NOMO-1 treated with dmso at 0.1 percent for 144 hours (cell line): ENCODE data around the gene SS18.

ENCODE experiments used
- DNase-seq: peaks from one replicate; lab custom pipeline; 2025; ENCODE audit not compliant: unreplicated experiment; lab: John Stamatoyannopoulos, UW

SS18 gene

DNA sequence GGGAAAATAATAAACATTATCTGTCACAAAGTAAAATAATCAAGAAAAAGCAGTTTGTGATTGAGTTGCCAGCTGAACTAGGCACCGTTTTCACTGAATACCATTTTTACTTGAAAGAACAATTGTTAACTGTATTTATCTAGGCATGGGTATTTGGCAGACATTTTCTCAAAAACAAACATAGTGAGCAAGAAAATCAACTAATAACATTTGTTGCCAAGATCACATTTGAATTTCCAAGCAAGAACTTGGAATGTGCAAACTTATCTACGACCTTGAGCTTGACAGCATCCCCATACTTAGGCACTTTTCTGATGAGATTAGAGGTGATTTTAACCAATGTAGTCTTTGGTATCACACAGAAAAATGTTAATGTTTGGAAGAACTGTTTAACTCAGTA, 16.7 kb downstream of the SS18 start:
- no peak for DNase-seq

DNA sequence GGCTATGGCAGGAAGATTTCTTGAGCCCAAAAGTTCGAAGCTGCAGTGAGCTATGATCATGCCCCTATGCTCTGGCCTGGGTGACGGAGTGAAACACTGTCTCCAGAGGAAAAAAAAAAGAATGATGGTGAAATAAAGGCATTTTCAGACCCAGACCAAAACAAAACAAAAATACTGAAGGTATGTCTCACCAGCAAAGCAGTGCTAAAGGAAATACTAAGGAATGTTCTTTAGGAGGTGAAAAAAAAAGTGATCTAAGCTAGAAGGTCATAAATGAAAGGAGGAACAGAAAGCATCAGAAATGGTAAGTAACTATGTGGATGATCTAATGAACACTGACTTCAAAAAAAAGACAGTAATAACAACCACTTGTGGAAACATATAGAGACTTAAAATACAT, 18.7 kb downstream of the SS18 start:
- no peak for DNase-seq

DNA sequence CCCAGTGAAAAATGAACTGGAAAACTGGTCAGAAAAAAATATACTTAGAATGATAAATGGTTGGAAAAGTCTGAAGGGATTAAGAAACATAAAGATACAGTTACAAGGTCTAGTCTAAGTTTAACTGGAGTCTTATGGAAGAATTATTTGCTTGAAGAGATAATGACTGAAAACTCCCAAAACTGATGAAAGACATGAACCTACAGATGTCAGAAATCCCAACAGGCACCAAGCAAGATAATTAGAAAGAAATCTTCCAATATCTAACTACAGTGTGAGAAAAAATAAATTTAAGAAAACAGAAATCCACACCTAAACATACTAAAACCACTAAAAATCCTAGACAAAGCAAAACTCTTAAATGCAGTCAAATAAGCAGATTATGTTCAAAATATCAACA, 19.4 kb downstream of the SS18 start:
- DNase-seq, result no peak

DNA sequence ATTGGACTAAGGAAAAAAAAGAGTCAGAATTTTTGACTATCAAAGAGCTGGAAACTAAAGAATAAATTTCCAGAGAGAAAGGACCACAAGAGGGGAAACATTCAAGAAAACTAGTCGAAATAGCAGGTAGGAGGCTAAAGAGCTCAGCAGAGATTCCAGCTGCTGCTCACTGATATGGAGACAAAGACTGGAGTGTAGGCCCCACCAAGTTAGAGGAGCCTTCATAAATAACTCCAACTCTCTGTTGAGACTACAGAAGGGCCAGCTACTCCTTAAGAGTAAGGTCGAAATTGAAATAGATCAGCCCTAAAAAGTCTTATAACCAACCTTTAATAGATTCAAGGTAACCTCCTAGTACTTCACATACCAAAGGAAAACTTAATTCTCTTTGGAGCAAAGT, 31.1 kb downstream of the SS18 start:
- no peak for DNase-seq

DNA sequence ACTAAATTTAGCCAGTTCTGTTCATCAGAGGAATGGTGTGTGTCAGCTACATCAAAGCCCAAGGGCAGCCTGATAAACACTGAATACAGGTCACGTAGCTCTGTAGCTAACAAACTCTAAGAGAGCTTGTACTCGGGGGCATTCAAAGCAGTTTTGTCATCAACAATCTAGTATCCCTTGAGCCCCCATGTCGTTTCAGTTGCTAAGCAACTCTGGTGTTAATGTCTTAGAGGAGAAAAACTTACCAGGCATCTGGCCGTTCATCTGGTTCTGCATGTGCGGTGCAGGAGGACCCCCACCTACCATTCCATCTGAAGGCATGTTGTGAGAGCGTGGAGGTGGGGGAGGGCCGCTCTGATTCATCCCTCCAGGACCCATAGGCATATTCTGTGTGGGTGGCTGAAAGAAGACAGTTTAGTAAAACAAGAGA, 33.1 kb downstream of the SS18 start:
- DNase-seq, result no peak

DNA sequence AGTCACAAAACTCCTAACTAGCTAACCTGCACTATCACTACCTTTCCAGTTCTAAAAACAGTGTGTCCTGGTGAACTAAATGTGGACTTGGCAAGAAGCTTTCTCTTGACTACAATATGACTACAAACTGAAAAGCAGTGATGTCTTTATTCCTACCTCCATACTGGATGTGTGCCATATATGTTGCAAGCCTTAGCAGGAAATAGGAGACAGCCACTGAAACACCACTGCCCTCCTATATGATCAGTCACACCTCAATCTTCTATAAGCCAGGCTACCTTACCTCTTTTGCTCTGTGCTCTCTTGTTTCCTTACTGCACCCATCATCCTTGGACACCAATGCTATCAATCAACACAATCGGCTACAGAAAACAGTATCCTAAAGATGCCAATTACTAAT, 34.1 kb downstream of the SS18 start:
- no peak for DNase-seq

DNA sequence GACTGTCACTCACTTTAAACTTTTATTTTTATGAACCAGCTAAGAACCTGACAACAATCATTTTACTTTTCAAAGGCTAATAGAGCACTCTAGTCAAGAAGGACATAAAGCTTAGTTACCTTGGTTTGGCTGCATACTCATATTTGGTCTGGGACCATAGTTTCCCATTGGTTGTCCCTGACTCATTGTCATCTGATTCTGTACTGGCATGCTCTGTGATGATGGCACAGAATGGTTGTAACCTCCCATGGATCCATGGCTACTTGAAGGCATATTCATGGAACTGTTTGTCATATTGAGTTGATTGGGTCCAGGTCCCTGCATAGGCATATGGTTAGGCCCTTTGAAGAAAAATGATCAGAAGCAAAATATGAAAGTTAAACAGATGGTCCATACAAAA, 37.9 kb downstream of the SS18 start:
- no peak for DNase-seq

DNA sequence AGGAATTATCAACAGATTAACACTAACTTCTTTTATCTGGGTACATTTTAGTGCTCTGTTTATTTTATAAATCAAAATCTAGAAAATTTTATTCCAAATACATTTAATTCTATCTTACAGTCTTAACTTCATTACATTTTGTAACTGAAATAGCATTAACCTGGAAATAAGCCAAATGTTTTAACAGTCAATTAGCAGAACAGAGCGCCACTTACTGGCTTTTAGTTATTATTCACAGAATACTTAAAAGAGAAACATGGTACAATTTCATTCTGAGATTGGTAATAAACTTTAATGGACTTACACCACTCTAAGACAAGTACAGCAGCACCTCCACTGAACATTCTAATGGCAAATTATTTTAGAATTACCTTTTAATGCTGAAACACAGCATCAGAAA, 38.6 kb downstream of the SS18 start:
- no peak for DNase-seq

DNA sequence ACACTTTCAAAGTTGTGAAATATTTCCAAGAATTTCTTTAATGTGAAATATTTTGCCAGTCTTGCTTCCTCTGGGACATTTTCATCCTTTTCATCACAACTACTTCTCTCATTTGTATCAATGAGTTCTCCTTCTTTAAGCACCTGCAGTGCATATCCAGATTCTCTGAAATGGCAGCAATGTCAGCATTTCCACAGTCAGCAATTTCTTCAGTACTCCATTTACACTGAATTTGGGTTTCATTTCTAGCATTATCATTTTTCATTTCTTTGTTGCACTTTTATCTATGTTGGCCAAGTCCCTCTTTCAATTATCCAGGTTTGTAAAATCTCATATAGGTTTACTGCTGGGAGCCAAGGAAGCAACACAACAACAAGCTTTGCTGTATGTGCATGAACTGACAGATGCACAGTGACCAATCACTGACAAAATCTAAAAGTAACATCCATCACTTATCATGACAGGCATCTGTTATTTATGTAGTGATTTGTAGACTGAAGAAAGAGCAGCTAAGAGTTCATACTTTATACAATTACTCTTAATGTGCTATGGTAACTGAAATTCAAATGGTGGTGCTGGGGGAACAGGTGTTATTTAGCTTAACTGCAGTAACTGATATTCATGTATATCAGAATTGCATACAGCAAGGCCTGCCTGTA, 43.9 kb downstream of the SS18 start:
- no peak for DNase-seq

DNA sequence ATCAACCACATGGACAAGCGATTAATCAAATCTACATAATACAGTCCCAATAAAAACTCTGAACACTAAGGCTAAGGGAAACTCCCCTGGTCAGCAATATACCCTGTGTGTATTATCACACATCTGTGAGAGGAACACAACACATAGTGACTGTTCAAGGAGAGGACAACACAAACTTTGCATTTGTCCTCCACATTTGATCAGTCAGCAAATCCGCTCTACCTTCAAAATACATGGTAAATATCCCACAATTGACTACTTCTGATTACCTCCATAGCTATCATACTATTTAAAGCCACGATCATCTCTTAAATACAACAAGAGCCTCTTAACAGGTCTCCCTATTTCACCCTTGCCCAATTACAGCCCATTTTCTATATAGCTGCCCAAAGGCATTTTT, 45.6 kb downstream of the SS18 start:
- no peak for DNase-seq

DNA sequence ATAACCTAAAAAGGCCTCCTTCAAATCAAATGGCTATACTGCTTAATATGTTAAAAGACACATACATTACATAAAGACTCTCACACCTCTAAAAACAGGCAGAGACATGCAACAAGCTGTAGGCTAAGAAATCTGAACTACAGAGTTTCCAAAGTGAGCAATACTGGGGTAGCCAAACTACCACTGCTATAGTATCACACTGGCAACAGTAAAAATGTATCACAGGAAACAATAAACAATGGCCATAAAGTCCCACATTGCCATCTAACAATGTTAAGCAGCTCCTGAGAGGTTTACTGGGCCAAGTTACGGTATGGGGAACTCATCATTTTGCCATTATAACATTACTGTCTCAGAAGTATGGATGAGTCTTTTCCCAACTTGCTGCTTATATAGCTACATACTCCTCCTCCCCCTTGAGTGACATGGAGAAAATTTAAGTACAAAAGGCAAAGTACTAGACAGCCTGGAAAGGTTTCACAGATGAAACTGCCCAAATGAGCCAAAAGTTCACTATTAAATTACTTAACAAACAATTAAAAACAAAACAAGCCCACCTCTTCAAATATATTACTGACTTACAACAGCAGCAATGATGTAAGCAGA, 50.3 kb downstream of the SS18 start:
- no peak for DNase-seq

DNA sequence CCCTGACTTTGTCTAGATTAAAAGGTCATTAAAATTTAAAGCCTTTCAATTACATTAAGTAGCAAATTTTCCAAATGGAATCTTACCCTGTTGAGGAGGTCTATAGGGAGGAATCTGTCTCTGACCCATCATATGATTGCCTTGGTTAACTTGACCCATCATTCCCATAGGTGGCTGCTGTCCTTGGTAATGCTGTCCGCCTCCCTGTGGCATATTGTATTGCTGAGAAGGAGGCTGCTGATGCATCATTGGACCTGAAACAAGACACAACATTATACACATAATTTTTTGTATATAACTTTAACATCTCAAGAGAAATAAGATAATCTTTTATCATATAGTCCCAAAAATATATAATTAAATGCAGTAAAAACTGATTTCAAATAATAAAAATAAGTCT, 51.2 kb downstream of the SS18 start:
- no peak for DNase-seq

DNA sequence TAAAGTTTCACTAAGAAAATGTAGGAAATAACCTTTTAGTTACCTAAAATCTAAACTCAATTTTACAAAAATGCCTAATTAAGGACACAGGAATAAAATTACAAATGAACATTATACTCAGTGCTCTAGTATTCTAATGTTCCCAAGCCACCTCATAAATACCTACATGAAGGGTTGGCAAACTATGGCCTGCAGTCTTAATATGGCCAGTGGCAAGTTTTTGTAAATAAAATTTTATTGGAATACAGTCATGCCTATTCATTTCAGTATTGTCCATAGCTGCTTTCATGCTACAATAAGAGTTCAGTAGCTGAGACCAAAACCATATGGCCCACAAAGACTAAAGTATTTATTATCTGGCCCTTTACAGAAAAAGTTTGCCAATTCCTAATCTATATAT, 53.8 kb downstream of the SS18 start:
- no peak for DNase-seq

DNA sequence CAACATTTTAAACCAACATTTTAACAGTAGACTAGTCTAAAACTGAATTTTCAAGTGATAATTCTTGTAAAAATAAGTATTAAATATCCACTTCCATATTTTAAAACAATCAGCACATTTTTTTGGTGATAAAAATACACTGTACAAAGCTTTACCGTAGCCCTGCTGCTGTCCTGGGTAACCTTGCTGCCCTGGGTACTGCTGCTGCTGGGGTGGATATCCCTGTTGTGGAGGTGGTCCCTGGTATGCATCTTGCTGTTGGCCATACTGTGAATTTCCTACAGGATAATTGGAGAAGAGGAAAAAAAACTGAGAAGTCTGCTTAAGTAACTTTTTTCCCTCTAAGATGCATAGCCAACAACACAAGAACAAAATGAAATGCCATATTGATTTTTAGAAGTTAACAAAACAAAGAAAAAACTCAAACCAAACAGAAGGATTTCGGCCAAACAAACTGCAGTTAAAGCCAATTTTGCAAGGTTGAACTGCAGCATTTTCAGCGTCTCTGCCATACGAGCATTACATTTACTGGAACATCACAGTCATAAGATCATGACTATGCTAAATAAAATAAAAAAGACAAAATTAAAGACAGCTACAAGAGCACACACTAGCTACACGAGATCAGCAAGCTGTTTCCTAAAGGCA, 55.4 kb downstream of the SS18 start:
- no peak for DNase-seq

DNA sequence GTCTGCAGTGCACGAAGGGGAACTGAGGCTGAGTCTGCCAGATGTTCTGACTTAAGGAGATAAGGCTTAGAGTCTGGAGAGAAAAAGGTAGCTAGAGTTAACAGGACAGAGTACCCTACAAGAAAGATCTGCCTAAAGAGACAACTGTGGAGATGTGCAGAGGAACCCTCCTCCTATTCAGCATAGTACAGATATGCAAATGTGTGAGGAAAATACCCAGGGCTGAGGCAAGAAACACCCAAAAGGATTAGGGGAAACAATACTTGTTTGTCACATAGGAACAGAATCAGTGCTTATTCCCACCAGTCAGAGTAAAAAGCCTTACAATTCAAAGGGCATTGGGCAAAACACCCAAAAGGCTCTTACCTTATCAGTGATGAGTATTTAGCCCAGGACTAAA, 67.8 kb downstream of the SS18 start:
- no peak for DNase-seq

DNA sequence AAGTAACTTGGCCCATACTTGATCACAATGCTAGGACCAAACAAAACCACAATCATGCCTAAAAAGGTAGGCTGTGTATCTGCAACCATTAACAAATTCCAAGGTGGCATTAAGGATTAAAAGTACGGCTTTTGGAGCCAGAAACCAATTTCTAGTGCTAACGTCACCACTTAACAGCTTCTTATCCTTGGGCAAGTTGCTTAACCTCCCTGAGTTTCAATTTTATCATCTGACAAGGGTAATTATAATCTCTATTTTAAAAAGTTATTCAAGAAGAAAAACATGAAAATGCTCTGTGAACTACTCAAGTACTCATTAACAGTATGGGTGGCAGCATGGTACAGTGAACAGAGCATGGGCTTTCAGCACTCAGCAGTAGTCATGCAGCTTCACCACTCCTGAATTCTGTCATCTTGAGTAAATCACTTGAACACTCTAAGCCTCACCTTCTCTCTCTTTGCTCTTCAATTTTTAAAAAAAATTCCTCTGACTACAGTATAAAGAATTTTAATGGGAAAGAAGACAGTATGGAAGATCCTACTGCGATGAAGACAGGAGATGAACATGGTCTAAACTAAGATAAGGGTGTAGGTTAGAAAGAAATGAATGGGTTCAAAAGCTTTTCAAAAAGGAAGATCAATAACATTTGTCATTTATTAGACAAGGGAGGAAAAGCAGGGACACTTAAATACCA, 69.2 kb downstream of the SS18 start:
- no peak for DNase-seq

DNA sequence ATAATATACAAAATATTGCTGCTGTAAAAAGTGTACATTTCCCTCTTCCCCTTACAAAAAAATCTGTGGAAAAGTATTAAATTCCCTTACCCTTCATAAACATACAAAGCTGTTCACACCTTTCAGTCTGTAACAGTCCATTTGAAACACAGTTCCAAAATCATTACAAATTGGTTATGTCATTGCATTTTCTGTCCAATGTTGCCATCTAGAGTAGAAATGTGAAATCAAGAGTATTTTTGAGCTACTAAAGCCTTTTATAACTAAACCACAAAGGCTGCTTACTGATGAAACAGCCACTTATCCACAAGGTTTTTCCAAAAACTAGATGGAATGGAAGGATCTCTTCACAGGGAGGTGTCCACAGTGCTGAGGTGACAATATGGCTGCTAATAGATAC, 72.5 kb downstream of the SS18 start:
- DNase-seq, result no peak

DNA sequence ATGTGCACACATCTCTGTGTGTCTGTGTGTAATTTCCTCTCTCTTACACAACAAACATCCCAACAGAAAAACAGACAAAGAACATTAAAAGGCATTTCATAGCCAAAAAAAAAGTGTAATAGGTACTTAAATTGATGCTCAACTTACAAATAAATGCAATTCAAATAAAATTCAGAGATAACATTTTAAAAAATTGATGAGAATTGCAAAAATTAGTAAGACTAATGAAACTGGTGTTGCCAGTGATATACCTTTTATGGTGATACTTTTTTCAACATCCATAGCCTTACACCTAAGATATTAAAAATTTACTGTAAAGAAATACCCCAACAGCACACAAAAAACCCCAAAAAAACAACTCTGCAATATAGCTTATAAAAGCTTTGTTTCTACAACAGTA, 76.0 kb downstream of the SS18 start:
- DNase-seq, result no peak

DNA sequence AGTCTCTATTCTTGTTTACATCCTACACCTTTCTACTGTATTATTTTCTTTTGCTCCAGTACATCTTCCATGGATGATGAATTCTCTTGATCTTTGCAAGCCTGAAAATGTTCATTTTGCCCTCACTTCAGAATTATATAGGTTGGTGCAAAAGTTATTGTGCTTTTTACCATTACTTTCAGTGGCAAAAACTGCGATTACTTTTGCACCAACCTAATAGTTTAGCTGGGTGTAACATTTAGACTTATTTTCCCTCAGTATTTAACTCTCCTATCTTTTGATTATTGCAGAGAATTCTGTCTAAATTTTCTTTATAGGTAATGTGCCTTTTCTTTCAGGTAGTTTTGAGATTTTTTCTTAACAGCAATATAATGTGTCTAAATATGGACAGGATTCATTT, 81.8 kb downstream of the SS18 start:
- no peak for DNase-seq

DNA sequence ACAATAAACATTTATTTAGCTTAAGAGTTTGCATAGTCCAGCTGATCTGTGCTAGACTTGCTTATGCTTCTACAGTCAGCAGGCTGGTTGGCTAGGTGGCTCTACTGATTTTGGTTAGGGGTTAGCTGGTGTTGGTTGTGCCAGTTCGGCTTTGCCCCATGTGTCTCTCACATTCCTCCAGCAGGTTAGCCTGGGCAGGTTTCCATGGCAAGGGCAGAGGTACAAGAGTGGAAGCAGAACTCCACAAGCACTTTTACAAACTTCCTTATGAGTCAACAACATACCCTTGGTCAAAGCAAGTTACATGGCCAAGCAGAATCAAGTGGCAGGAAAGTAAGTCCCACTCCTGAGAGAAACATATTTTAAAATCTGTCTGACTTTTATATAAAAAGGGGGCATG, 82.3 kb downstream of the SS18 start:
- DNase-seq, result no peak

DNA sequence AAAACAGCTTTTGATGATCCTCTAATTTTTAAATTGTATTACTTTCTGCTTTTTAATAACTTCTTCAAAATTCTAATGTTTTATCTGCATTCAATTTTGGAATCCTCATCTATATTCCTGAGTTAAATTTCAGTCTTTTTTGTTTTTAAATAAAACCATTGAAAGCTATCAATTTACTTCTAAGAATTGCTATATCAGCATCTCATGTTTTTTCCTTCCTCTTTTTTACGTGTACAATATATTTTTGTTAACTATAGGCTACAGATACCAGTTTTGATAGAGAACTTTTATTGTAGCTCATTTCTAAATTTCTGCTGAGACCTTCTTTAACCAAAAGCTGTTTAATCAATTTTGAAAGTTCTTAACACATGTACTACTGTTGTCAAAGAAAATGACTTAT, 84.5 kb downstream of the SS18 start:
- DNase-seq, result no peak

DNA sequence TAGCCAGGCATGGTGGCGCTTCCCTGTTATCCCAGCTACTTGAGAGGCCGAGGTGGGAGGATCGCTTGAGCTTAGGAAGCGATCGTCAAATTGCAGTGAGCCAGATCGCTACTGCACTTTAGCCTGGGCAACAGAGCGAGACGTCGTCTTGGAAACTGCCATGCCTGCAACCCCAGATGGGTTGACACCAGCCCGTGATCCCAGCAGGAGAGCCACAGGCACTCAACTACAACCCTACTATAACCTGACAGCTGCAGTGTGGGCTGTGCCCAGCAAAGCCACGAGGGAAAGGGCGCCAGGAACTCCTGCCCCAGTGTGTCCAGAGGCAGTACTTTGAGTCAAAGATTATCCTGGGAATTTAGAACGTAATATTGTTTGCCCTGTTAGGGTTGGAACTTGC, 85.6 kb downstream of the SS18 start:
- DNase-seq, result no peak
